Prostate gland (tissue), 2 donors: ENCODE data around the gene TRMT2A.

Experiments
- CTCF ChIP-seq, 4 experiments: fragments of 200-600 bp in 2 of 4; fragments of 450-650 bp in 2 of 4; sonication (generic) in 2 of 4; IDR thresholded peaks; 1 replicate in 3 of 4; 2 replicates in 1 of 4; pipeline ENCODE4 v1.5.1; 2016 to 2019; ENCODE audit warnings: antibody characterized with exemption in 4 of 4, mild to moderate bottlenecking in 2 of 4, moderate library complexity in 2 of 4
- POLR2A ChIP-seq: fragments of 450-650 bp; IDR thresholded peaks from one replicate; pipeline ENCODE4 v1.6.1; 2016; ENCODE audit warnings: antibody characterized with exemption, mild to moderate bottlenecking
- POLR2AphosphoS5 ChIP-seq: sonication (generic); formaldehyde crosslinking; IDR thresholded peaks from one replicate; pipeline ENCODE4 v1.6.1; 2017; ENCODE audit warnings: antibody characterized with exemption

- TF ChIP-seq POLR2A (no peak), CTCF (IDR thresholded peaks at IDR 0.05) (no peak), POLR2AphosphoS5 (no peak)
These were observed 33.0 kb downstream of the TRMT2A start for GRCh38 chr22:20083891-20084546.
